OCI-M2 (cell line): ENCODE measurements around the gene SPON1.
"Not testable (repeated sequence)": the region's sequence is repeated elsewhere in the genome, so short reads cannot be mapped to it uniquely, and the experiment has no call there.

ENCODE experiments used
- DNase-seq: peaks from one replicate; lab custom pipeline; 2025; ENCODE audit not compliant: unreplicated experiment; lab: John Stamatoyannopoulos, UW

Gene SPON1

GRCh38 chr11:14029971-14030920 lies 67.7 kb downstream of the SPON1 start:
- DNase-seq, result no peak

- not testable (repeated sequence) for DNase-seq
Measured at GRCh38 chr11:14035526-14035925, 73.0 kb downstream of the SPON1 start.

- DNase-seq, result no peak
Measured at GRCh38 chr11:14036469-14036868, 73.9 kb downstream of the SPON1 start.

GRCh38 chr11:14041040-14041439 lies 78.5 kb downstream of the SPON1 start:
- DNase-seq, result no peak

- no peak for DNase-seq
Measured at GRCh38 chr11:14041565-14041964, 79.0 kb downstream of the SPON1 start.

GRCh38 chr11:14042686-14043465 lies 80.4 kb downstream of the SPON1 start:
- no peak for DNase-seq

GRCh38 chr11:14044916-14045315 lies 82.4 kb downstream of the SPON1 start:
- no peak for DNase-seq

GRCh38 chr11:14045417-14045816 lies 82.9 kb downstream of the SPON1 start:
- DNase-seq, result no peak

GRCh38 chr11:14052198-14052597 lies 89.7 kb downstream of the SPON1 start:
- no peak for DNase-seq

- no peak for DNase-seq
Measured at GRCh38 chr11:14054116-14055107, 91.9 kb downstream of the SPON1 start.

GRCh38 chr11:14055936-14056335 lies 93.4 kb downstream of the SPON1 start:
- DNase-seq, result no peak

GRCh38 chr11:14058061-14058460 lies 95.5 kb downstream of the SPON1 start:
- no peak for DNase-seq

GRCh38 chr11:14059491-14059890 lies 97.0 kb downstream of the SPON1 start:
- no peak for DNase-seq

GRCh38 chr11:14061721-14062120 lies 99.2 kb downstream of the SPON1 start:
- DNase-seq, result no peak

GRCh38 chr11:14065141-14065540 lies 102.6 kb downstream of the SPON1 start:
- no peak for DNase-seq

GRCh38 chr11:14065681-14066080 lies 103.2 kb downstream of the SPON1 start:
- DNase-seq, result no peak

- no peak for DNase-seq
Measured at GRCh38 chr11:14067686-14068085, 105.2 kb downstream of the SPON1 start.

- no peak for DNase-seq
Measured at GRCh38 chr11:14070896-14071295, 108.4 kb downstream of the SPON1 start.

- DNase-seq, result no peak
Measured at GRCh38 chr11:14073849-14074476, 111.4 kb downstream of the SPON1 start.
